Urothelium cell line (cell line): ENCODE measurements around the gene YBX1.
A peak's percentile ranks its signal among the peaks of the same experiment; 100 is the strongest.
"Not testable (repeated sequence)": the region's sequence is repeated elsewhere in the genome, so short reads cannot be mapped to it uniquely, and the experiment has no call there.

ENCODE experiments used
- DNase-seq: peaks from one replicate; pipeline ENCODE4 v3.0.0; 2011; ENCODE audit warnings: low spot score, mixed read lengths
- FAIRE-seq: peaks from 2 replicates; lab custom pipeline; 2011; peaks lifted over from hg19 to GRCh38; lab: Jason Lieb, UNC

Gene YBX1

DNA sequence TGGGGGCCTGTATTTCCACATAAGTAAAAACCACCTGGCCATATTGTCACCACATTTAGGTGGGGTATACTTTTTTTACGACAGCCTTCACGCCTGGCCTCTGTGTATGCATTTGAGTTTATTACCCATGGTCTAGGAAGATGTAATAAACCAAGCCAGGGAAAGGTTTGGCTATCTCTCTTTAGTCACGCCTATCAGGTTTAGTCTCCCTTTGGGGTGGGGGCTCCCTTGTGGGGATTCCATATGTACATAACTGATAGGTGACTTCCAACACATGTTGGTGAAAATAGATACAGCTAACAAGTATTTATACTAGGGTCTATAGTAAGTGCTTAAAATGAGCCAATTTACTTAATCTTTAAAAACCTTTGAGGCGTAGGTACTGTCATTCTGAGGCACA lies 4.2 kb downstream of the YBX1 start:
- FAIRE-seq, result no peak
- DNase-seq, result no peak

- no peak for DNase-seq
- FAIRE-seq, result no peak
These were observed 7.7 kb downstream of the YBX1 start for GRCh38 chr1:42689912-42690311.

DNA sequence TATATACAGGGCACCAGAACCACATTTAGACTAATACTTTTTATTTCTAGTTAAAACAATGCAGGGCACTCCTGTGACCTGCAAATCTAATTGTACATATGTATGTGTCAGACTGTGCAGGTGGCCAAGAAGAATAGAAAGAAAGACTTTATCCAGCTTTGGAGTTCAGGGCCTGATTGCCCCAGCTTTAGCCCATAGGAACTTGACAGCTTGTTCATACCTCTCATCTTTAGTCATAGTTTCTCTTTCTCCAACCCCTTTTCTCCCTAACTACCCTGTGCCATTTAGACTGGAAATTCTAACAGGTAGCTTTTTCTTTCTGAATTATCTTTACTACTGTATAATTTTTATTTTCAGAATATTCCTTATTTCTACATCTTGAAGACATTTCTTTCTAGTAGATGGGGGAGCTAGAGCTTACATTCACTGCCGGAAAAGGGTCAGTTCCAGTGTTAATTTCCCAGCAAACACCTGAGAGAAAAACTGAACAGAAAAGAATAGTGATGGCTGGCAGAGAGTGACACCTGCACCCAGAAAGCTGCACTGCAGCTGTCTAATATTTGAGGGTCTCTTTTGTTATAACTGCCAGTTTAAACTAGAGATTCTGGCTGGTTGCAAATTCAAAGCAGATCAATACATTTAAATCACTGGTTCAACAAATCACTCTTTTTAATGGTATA lies 8.4 kb downstream of the YBX1 start:
- DNase-seq (no peak), FAIRE-seq (no peak)

- no peak for FAIRE-seq
- DNase-seq, result no peak
These were observed 8.9 kb downstream of the YBX1 start for GRCh38 chr1:42691157-42691498.

DNA sequence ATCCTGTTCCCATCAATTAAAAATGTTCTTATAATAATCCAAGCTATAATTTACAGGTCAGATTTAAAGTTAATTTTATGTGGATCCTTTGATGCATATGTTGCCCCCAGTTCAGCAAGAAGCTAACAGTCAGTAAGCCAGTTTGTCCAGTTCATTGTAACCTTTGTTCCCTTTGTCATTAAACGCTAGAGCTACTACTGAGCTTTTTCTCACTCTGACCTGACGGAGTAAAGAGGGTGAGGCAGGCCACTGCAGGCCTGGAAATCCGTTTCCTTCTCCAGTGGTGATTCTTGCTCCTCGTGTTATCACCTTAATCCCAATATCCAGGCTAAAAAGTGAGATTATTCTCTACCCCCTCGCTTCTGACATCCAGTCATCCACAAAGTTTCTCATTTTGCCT lies 10.2 kb downstream of the YBX1 start:
- DNase-seq, result no peak
- FAIRE-seq, result no peak

DNA sequence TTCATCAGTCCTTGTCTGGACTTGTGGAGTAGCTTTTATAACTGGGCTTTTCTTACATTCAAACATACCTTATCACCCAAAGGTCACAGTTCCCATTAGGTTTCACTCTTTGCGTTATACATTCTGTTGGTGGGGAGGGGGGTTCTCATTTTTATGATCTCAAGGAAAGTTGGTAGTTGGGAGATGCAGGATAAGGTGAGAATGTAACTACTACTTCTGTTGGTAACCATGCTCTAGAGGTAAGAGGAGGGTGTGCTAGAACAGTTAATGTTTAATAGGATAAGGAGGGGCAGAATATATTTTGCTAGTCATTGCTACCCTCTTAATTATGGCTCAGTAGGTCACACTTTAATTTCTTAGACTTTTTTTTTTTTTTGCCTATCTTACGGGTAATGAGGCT lies 10.7 kb downstream of the YBX1 start:
- no peak for DNase-seq
- FAIRE-seq, result no peak

DNA sequence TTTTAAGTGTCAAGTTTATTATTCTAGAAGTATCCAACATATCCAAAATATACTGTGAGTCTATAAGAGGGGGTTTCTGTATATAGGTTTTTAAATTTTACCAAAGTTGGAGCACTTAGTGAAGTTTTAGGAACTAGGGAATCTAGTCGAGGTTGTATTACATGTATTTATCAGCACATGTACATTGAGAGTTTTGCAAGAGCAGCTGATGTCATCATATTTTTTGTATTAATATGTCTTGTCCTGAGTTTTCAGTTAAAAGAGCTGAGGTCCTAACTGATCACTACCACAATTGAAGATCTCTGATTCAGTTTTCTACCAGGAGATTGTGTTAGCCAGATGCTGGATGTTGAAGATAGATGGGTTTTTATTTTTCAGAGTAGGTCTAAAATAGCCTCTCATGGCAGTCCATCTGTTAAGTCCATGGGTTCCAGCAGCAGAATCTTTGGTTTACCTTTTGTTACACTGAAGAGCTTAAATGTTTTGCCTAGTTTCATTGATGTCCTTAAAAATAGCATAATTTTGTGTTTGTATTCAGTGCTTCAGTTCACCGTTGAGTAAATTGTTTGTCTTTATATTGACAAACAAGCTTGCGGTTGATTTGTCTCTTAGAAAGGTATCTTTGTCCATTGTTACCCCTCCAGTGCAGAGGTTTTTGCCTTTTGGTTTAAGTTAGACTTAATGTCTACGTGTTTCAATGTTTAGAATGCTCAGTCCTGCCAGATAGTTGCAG lies 16.0 kb downstream of the YBX1 start:
- FAIRE-seq (no peak), DNase-seq (no peak)

DNA sequence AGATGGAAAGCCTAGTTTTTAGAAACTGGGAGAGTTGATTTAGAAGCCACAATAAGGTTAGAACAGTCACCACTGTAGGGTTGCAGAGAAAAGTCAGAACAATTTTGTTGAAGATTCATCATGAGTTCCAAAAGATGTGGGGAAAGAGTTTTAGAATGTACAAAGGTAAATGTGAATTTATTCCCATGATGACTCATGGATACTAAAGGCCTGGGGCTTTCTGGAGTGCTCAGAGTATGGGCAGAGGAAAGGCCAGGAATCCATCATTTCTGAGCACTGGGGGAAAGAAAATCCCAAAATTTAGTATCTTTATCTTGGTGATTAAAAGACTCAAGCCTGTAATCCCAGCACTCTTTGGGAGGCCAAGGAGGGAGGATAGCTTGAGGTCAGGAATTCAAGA lies 17.8 kb downstream of the YBX1 start:
- FAIRE-seq (no peak), DNase-seq (no peak)

GRCh38 chr1:42703888-42704464 lies 21.8 kb downstream of the YBX1 start:
- no peak for DNase-seq
- FAIRE-seq, result no peak

DNA sequence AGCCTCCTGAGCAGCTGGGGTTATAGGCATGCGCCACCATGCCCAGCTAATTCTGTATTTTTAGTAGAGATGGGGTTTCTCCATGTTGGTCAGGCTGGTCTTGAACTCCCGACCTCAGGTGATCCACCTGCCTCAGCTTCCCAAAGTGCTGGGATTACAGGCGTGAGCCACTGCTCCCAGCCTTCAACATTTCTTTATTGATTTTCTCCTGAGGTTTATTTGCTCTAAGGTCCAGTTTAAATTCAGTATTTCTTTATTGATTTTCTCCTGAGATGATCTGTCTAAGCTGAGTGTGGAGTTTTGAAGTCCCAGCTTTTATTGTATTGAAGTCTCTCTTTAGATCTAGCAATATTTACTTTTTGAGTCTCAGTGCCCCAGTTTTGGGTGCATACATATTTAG lies 30.6 kb downstream of the YBX1 start:
- DNase-seq, FAIRE-seq: not testable (repeated sequence)

GRCh38 chr1:42713293-42713692 lies 31.1 kb downstream of the YBX1 start:
- no peak for FAIRE-seq

DNA sequence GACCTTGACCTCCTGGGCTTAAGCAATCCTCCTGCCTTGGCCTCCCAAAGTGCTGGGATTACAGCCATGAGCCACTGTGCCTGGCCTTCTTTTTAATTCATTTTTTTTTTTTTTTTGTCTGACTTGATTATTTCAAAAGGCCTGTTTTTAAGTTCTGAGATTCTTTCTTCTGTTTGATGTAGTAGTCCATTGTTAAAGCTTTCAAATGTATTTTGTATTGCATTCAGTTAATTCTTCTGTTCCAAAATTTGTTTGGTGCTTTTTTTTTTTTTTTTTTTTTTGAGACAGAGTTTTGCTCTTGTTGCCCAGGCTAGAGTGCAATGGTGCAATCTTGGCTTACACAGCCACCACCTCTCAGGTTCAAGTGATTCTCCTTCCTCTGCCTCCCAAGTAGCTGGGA lies 32.2 kb downstream of the YBX1 start:
- not testable (repeated sequence) for FAIRE-seq, DNase-seq

More at GRCh38 chr1:42713293-42713692, 31.1 kb downstream of the YBX1 start:
- DNase-seq, result no peak

GRCh38 chr1:42720868-42721267 lies 38.6 kb downstream of the YBX1 start:
- DNase-seq, result no peak
- FAIRE-seq, result no peak

- FAIRE-seq, result no peak
- DNase-seq, result no peak
These were observed 39.7 kb downstream of the YBX1 start for GRCh38 chr1:42721926-42722325.

GRCh38 chr1:42722403-42722802 lies 40.2 kb downstream of the YBX1 start:
- not testable (repeated sequence) for DNase-seq

DNA sequence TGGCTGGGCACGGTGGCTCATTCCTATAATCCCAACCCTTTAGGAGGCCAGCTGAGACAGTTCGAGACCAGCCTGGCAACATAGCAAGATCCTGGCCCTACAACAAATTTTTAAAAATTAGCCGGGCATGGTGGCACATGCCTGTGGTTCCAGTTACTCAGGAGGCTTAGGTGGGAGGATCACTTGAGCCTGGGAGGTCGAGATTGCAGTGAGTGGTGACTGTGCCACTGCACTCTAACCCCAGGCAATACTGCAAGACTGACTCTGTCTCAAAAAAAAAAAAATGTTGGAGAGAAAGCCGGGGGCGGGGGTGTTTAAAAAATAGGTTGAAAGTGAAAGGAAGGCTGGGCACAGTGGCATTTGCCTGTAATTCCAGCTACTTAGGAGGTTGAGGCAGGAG lies 41.3 kb downstream of the YBX1 start:
- no peak for DNase-seq
- FAIRE-seq, result no peak

More at GRCh38 chr1:42722403-42722802, 40.2 kb downstream of the YBX1 start:
- not testable (repeated sequence) for FAIRE-seq

- DNase-seq, FAIRE-seq: not testable (repeated sequence)
These were observed 43.6 kb downstream of the YBX1 start for GRCh38 chr1:42725820-42726219.

GRCh38 chr1:42730002-42730401 lies 47.8 kb downstream of the YBX1 start:
- DNase-seq (peak; percentile 5), FAIRE-seq (no peak)

DNA sequence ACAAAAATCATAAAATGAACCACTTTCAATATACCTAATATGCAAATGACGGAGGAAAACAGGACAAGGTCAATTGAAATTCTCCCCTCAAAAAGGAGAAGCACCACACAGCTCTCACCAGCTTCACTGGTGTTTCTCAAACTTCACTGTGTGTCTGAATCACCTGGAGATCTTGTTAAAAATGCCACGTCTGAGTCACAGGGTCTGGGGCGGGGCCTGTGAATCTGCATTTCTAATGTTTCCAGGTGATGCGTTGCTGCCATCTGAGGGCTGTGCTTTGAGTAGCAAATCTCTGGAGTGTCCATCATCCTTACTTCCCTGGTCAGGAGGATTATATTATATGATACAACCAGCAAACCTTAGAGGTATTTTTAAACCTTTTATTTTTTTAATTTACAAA lies 48.8 kb downstream of the YBX1 start:
- DNase-seq, result no peak
- no peak for FAIRE-seq

- no peak for DNase-seq
- no peak for FAIRE-seq
These were observed 49.4 kb downstream of the YBX1 start for GRCh38 chr1:42731585-42731984.

GRCh38 chr1:42732126-42732680 lies 50.0 kb downstream of the YBX1 start:
- no peak for FAIRE-seq
- no peak for DNase-seq
